ENCODE results near the gene PEX11G.

DNA sequence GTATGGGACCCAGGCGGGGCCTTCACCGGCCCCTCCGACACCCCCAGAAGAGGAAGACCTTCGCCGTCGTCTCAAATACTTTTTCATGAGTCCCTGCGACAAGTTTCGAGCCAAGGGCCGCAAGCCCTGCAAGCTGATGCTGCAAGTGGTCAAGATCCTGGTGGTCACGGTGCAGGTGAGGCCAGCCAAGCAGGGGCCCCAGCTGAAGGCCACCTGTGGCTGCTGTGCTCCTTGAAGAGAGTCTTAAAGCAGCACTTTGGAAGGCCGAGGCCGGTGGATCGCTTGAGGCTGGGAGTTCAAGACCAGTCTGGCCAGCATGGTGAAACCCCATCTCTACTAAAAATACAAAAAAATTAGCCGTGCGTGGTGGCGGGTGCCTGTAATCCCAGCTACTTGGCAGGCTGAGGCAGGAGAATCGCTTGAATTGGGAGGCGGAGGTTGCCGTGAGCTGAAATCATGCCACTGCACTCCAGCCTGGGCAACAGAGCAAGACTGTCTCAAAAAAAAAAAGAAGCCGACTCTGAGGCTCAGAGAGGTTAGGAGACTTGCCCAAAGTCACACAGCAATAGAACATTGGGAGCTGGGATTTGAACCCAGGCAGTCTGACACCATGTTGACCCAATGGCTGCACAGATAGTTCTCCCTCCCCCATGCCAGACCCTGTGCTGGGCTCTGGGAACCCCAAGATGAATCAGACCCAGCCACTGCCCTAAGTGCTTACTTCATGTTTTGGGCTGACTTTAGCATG lies 36.3 kb upstream of the PEX11G start:
- TF ChIP-seq SP1 (IDR thresholded peaks at IDR 0.05) = no peak
- no peak for TF ChIP-seq TARDBP (IDR thresholded peaks at IDR 0.05)
- TF ChIP-seq FOXK2 (IDR thresholded peaks at IDR 0.05) = no peak
